H1 (cell line): Measurements from ENCODE around the gene OR5K3. TPM values are rescaled to one million over a fixed set of nuclear protein-coding genes. Genes with fewer than 3 reads are reported as not detected.

ENCODE experiments used
- CTCF ChIA-PET: fragments of 300-600 bp; sonication (Branson Sonifier 250); formaldehyde crosslinking; loops from one replicate; lab custom pipeline; 2021; ENCODE audit not compliant: partially characterized antibody; lab: Charles Lee
- POLR2A ChIA-PET: fragments of 300-600 bp; sonication (Branson Sonifier 250); formaldehyde crosslinking; loops from one replicate; lab custom pipeline; 2021; ENCODE audit warnings: inconsistent platforms; ENCODE audit not compliant: partially characterized antibody; lab: Charles Lee
- DNase-seq, 2 experiments: peaks; one replicate each; pipeline versions ENCODE4 v3.0.0 to v3.0.0-alpha.2; 2010 to 2022; ENCODE audit warnings: low spot score in 2 of 2, low read depth in 1 of 2, mixed read lengths in 1 of 2
- FAIRE-seq: peaks from 2 replicates; lab custom pipeline; 2011; peaks lifted over from hg19 to GRCh38; lab: Jason Lieb, UNC
- H2AFZ ChIP-seq: 2 replicates; pipeline ENCODE4 v1.8.1; 2012; ENCODE audit warnings: low read length, inconsistent platforms
- H2AK5ac ChIP-seq: 2 replicates; pipeline ENCODE4 v1.6.1; 2013; ENCODE audit warnings: low read depth, low read length
- H2BK120ac ChIP-seq: replicated peaks from 2 replicates; pipeline ENCODE3; 2013; ENCODE audit warnings: low read depth, low read length, inconsistent platforms
- H2BK12ac ChIP-seq: 2 replicates; pipeline ENCODE4 v1.6.1; 2013; ENCODE audit warnings: low read depth, low read length
- H2BK15ac ChIP-seq: 2 replicates; pipeline ENCODE4 v1.6.1; 2013; ENCODE audit warnings: low read length
- H2BK20ac ChIP-seq: 2 replicates; pipeline ENCODE4 v1.6.1; 2013; ENCODE audit warnings: low read length
- H2BK5ac ChIP-seq: 2 replicates; pipeline ENCODE4 v1.6.1; 2013; ENCODE audit warnings: low read depth, low read length
- H3K14ac ChIP-seq: 2 replicates; pipeline ENCODE4 v1.6.1; 2013; ENCODE audit warnings: inconsistent platforms; ENCODE audit not compliant: insufficient read length
- H3K18ac ChIP-seq: 2 replicates; pipeline ENCODE4 v1.6.1; 2013; ENCODE audit warnings: low read length; ENCODE audit errors: extremely low read depth
- H3K23ac ChIP-seq: 2 replicates; pipeline ENCODE4 v1.6.1; 2013; ENCODE audit warnings: inconsistent platforms; ENCODE audit not compliant: insufficient read length
- H3K23me2 ChIP-seq: 2 replicates; pipeline ENCODE4 v1.6.1; 2013; ENCODE audit warnings: low read depth, low read length
- H3K27ac ChIP-seq: 2 replicates; pipeline ENCODE4 v1.6.1; 2011; ENCODE audit warnings: low read depth, low read length, inconsistent platforms
- H3K27me3 ChIP-seq, 4 experiments: replicated peaks in 1 of 4; 1 replicate in 1 of 4; 2 replicates in 3 of 4; pipeline versions ENCODE4 v1.6.1 to v1.8.1; 2011 to 2013; ENCODE audit warnings: low read length in 3 of 4, mild to moderate bottlenecking in 3 of 4, inconsistent platforms in 2 of 4, mixed read lengths in 2 of 4, moderate library complexity in 1 of 4; ENCODE audit not compliant: control insufficient read depth in 3 of 4, insufficient read depth in 3 of 4; ENCODE audit errors: extremely low read depth in 1 of 4
- H3K36me3 ChIP-seq, 4 experiments: 2 replicates each; pipeline versions ENCODE4 v1.6.1 to v1.8.1; 2011 to 2013; ENCODE audit warnings: mild to moderate bottlenecking in 4 of 4, low read length in 3 of 4, moderate library complexity in 2 of 4, control low read depth in 1 of 4, inconsistent platforms in 1 of 4; ENCODE audit not compliant: insufficient read depth in 4 of 4, control insufficient read depth in 2 of 4
- H3K4ac ChIP-seq: replicated peaks from 2 replicates; pipeline ENCODE3; 2013; ENCODE audit warnings: low read length, low read depth, mixed read lengths, inconsistent platforms; ENCODE audit not compliant: insufficient read length
- H3K4me1 ChIP-seq, 4 experiments: replicated peaks in 1 of 4; 1 replicate in 1 of 4; 2 replicates in 3 of 4; pipeline versions ENCODE4 v1.6.1 to v1.8.1; 2011 to 2013; ENCODE audit warnings: low read length in 3 of 4, inconsistent platforms in 2 of 4, mixed read lengths in 1 of 4; ENCODE audit not compliant: insufficient read depth in 4 of 4, control insufficient read depth in 3 of 4
- H3K4me2 ChIP-seq, 2 experiments: 2 replicates each; pipeline versions ENCODE4 v1.6.1 to v1.8.1; 2011 to 2013; ENCODE audit warnings: low read depth in 2 of 2, low read length in 2 of 2, control low read depth in 1 of 2, inconsistent platforms in 1 of 2, mild to moderate bottlenecking in 1 of 2; ENCODE audit not compliant: insufficient read depth in 1 of 2
- H3K4me3 ChIP-seq, 4 experiments: fragments of 200-600, 300-600 bp in 1 of 4; sonication (generic), shearing (Covaris generic), sonication (Bioruptor Twin) in 1 of 4; 2 replicates each; pipeline versions ENCODE4 v1.5.1 to v1.8.1; 2011 to 2016; ENCODE audit warnings: low read length in 4 of 4, low read depth in 3 of 4, control low read depth in 2 of 4, inconsistent platforms in 2 of 4, mild to moderate bottlenecking in 2 of 4, mixed read lengths in 1 of 4, moderate library complexity in 1 of 4; ENCODE audit not compliant: insufficient read depth in 2 of 4; ENCODE audit errors: extremely low read depth in 1 of 4
- H3K56ac ChIP-seq: replicated peaks from 2 replicates; pipeline ENCODE3; 2013; ENCODE audit warnings: low read depth, mild to moderate bottlenecking, mixed read lengths, low read length, inconsistent platforms; ENCODE audit not compliant: insufficient read length
- H3K79me1 ChIP-seq: 2 replicates; pipeline ENCODE4 v1.6.1; 2013; ENCODE audit warnings: low read depth, low read length, control low read depth
- H3K79me2 ChIP-seq, 2 experiments: 2 replicates each; pipeline versions ENCODE4 v1.6.1 to v1.8.1; 2012 to 2013; ENCODE audit warnings: low read length in 2 of 2, mild to moderate bottlenecking in 2 of 2, inconsistent platforms in 1 of 2; ENCODE audit not compliant: insufficient read depth in 2 of 2, control insufficient read depth in 1 of 2
- H3K9ac ChIP-seq, 4 experiments: replicated peaks in 1 of 4; 1 replicate in 1 of 4; 2 replicates in 3 of 4; pipeline versions ENCODE4 v1.6.1 to v1.8.1; 2011 to 2013; ENCODE audit warnings: low read depth in 3 of 4, low read length in 3 of 4, control low read depth in 2 of 4, mild to moderate bottlenecking in 2 of 4, moderate library complexity in 2 of 4, inconsistent platforms in 1 of 4; ENCODE audit errors: extremely low read depth in 1 of 4
- H3K9me3 ChIP-seq, 2 experiments: 2 replicates each; pipeline versions ENCODE4 v1.6.1 to v1.8.1; 2012 to 2013; ENCODE audit warnings: mild to moderate bottlenecking in 2 of 2, moderate library complexity in 2 of 2, control low read depth in 1 of 2, inconsistent platforms in 1 of 2, low read depth in 1 of 2, low read length in 1 of 2, mixed read lengths in 1 of 2; ENCODE audit not compliant: insufficient read depth in 2 of 2
- H4K20me1 ChIP-seq, 2 experiments: replicated peaks in 1 of 2; 2 replicates each; pipeline versions ENCODE3 to v1.8.1; 2011 to 2013; ENCODE audit warnings: inconsistent platforms in 2 of 2, low read length in 2 of 2, mild to moderate bottlenecking in 1 of 2; ENCODE audit not compliant: insufficient read depth in 2 of 2, control insufficient read depth in 1 of 2
- H4K5ac ChIP-seq: 2 replicates; pipeline ENCODE4 v1.6.1; 2013; ENCODE audit warnings: low read length, low read depth, mixed read lengths, inconsistent platforms; ENCODE audit not compliant: insufficient read length
- H4K8ac ChIP-seq: 2 replicates; pipeline ENCODE4 v1.8.0; 2013; ENCODE audit warnings: mild to moderate bottlenecking, moderate library complexity, low read length, inconsistent platforms; ENCODE audit not compliant: insufficient read depth; ENCODE audit errors: extremely low read depth
- H4K91ac ChIP-seq: replicated peaks from 2 replicates; pipeline ENCODE3; 2013; ENCODE audit warnings: low read length, mixed read lengths, inconsistent platforms; ENCODE audit not compliant: insufficient read length
- CREB1 ChIP-seq: IDR thresholded peaks from 2 replicates; pipeline ENCODE4 v1.6.1; 2012; ENCODE audit warnings: inconsistent platforms
- E2F6 ChIP-seq: IDR thresholded peaks from 2 replicates; pipeline ENCODE4 v1.6.1; 2012; ENCODE audit warnings: inconsistent platforms
- EP300 ChIP-seq, 2 experiments: IDR thresholded peaks; 1 replicate in 1 of 2; 2 replicates in 1 of 2; pipeline ENCODE4 v1.6.1; 2011 to 2012; ENCODE audit warnings: low read depth in 2 of 2, low read length in 2 of 2, mild to moderate bottlenecking in 2 of 2, borderline replicate concordance in 1 of 2, inconsistent platforms in 1 of 2, moderate library complexity in 1 of 2
- GABPA ChIP-seq: IDR thresholded peaks from 2 replicates; pipeline ENCODE4 v1.6.1; 2011; ENCODE audit warnings: mild to moderate bottlenecking, low read length, moderate library complexity, borderline replicate concordance; ENCODE audit not compliant: insufficient read depth
- HDAC6 ChIP-seq: IDR thresholded peaks from one replicate; pipeline ENCODE4 v1.7.1; 2012; ENCODE audit warnings: low read depth, mild to moderate bottlenecking, inconsistent platforms, low read length, moderate library complexity
- PHF8 ChIP-seq: fragments of 200-600 bp; sonication (generic); conservative IDR thresholded peaks from 2 replicates; pipeline ENCODE4 v1.7.1; 2012; ENCODE audit warnings: low read depth, mild to moderate bottlenecking, inconsistent platforms, low read length, moderate library complexity
- RAD21 ChIP-seq, 2 experiments: IDR thresholded peaks in 1 of 2; conservative IDR thresholded peaks in 1 of 2; 2 replicates each; pipeline ENCODE4 v1.6.1; 2011; ENCODE audit warnings: low read depth in 2 of 2, low read length in 2 of 2, improper control_type of control experiment in 1 of 2, inconsistent platforms in 1 of 2, mild to moderate bottlenecking in 1 of 2, moderate library complexity in 1 of 2
- SIX5 ChIP-seq: IDR thresholded peaks from 2 replicates; pipeline ENCODE4 v1.6.1; 2011; ENCODE audit warnings: mild to moderate bottlenecking, low read depth, low read length
- SP1 ChIP-seq: IDR thresholded peaks from 2 replicates; pipeline ENCODE4 v1.6.1; 2011; ENCODE audit warnings: low read depth, low read length
- SUZ12 ChIP-seq: fragments of 200-600 bp; sonication (generic); IDR thresholded peaks from 2 replicates; pipeline ENCODE4 v1.6.1; 2012; ENCODE audit warnings: mild to moderate bottlenecking, inconsistent platforms, low read length, moderate library complexity, mixed read lengths
- YY1 ChIP-seq: IDR thresholded peaks from 2 replicates; pipeline ENCODE4 v1.6.1; 2011; ENCODE audit warnings: low read depth, mild to moderate bottlenecking, low read length
- WGBS, 2 experiments: shearing (Covaris generic) in 1 of 2; methylation state at CpG; one replicate each; pipeline versions ENCODE4 v1.1.6 to v1.1.7; 2013 to 2015; ENCODE audit warnings: low lambda C conversion rate in 2 of 2, mixed read lengths in 2 of 2, inconsistent platforms in 1 of 2, low coverage in 1 of 2, missing lambda C conversion rate in 1 of 2; ENCODE audit not compliant: insufficient replicate concordance in 2 of 2, insufficient coverage in 1 of 2, insufficient read length in 1 of 2; ENCODE audit errors: extremely low coverage in 1 of 2, missing lambda C conversion rate in 1 of 2; 5-methylcytosine and 5-hydroxymethylcytosine counted together
- polyA plus RNA-seq, 7 experiments: library from polyadenylated mRNA; depleted of rRNA in 3 of 7; stranded (reverse) in 5 of 7; unstranded in 2 of 7; fragments of >200 nt in 5 of 7; fragments of 200-250 nt in 2 of 7; gene quantifications; 1 replicate in 5 of 7; 2 replicates in 1 of 7; 4 replicates in 1 of 7; pipeline versions ENCODE4 v1.2.1 to v1.2.3, GENCODE V29; 2011 to 2013; ENCODE audit warnings: missing spikeins in 2 of 7, mixed read lengths in 2 of 7
- total RNA-seq: library from RNA; stranded (reverse); fragmentation: NEBNext Ultra II Directional; extraction: Animal tissue kit (Norgen Biotek cat#: 25700); gene quantifications from 2 replicates; pipeline ENCODE4 v1.2.1, GENCODE V29; 2021
- TF ChIP-seq, protein P1 (sequence below): IDR thresholded peaks from 2 replicates; pipeline ENCODE4 v1.6.1; 2012; ENCODE audit warnings: low read length, inconsistent platforms

The OR5K3 gene
- total and polyA plus RNA-seq, 2 of the 8 experiments (the other 6 are each of a cell fraction or from before 2014, with no cell fraction given) = not detected

- Histone ChIP-seq H3K23me2 (no peaks in the 10 kb centered on the region), H4K8ac (no peak overlapping the region), H3K79me2 (no peaks in the 10 kb centered on the region), H3K4me3 (no peak overlapping the region), H2BK12ac (no peak overlapping the region), H2BK20ac (no peak overlapping the region), H4K91ac (no peak overlapping the region), H2BK15ac (no peak overlapping the region), H3K9me3 (no peaks in the 10 kb centered on the region), H3K36me3 (no peaks in the 10 kb centered on the region), H3K4me2 (no peak overlapping the region), H3K56ac (no peak overlapping the region), H3K23ac (no peak overlapping the region), H3K27me3 (no peaks in the 10 kb centered on the region), H3K4ac (no peak overlapping the region), H2AK5ac (no peak overlapping the region), H2BK5ac (no peak overlapping the region), H3K9ac (no peak overlapping the region), H2AFZ (no peak overlapping the region), H4K20me1 (no peaks in the 10 kb centered on the region), H3K79me1 (no peaks in the 10 kb centered on the region), H2BK120ac (no peak overlapping the region), H4K5ac (no peak overlapping the region), H3K14ac (no peak overlapping the region), H3K18ac (no peak overlapping the region), H3K4me1 (no peaks in the 10 kb centered on the region), H3K27ac (no peak overlapping the region)
- CTCF ChIA-PET = no interaction called here
- 78% methylated on average over 2 of the region's 2 CpGs; no CpG with 5 or more reads in 1 of the 2 experiments for WGBS, 2 experiments
- DNase-seq (no peak), FAIRE-seq (no peak)
- POLR2A ChIA-PET = no interaction called here
- TF ChIP-seq CREB1 (no peak), YY1 (no peak), EP300 (IDR thresholded peaks at IDR 0.05; ENCODE audit: borderline replicate concordance in 1 of 2, low read depth in 2 of 2, low read length in 2 of 2) (no peak), PHF8 (no peak), SP1 (no peak), SUZ12 (no peak), GABPA (no peak), HDAC6 (no peak), RAD21 (IDR thresholded peaks at IDR 0.05 in 1 of 2, conservative IDR thresholded peaks at IDR 0.05 in 1 of 2; ENCODE audit: low read depth in 2 of 2, low read length in 2 of 2) (no peak), SIX5 (no peak), E2F6 (no peak)
- TF ChIP-seq, protein P1, sequence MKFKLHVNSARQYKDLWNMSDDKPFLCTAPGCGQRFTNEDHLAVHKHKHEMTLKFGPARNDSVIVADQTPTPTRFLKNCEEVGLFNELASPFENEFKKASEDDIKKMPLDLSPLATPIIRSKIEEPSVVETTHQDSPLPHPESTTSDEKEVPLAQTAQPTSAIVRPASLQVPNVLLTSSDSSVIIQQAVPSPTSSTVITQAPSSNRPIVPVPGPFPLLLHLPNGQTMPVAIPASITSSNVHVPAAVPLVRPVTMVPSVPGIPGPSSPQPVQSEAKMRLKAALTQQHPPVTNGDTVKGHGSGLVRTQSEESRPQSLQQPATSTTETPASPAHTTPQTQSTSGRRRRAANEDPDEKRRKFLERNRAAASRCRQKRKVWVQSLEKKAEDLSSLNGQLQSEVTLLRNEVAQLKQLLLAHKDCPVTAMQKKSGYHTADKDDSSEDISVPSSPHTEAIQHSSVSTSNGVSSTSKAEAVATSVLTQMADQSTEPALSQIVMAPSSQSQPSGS = no peak
These were observed 2.3 kb upstream of the OR5K3 start for GRCh38 chr3:98388147-98388546.
